HepG2 (cell line): ENCODE measurements around the gene OLFM2. TPM values are rescaled to one million over a fixed set of nuclear protein-coding genes. Genes with fewer than 3 reads are reported as not detected.

Experiments used
- ATF1 ChIP-seq: IDR thresholded peaks from 2 replicates; pipeline ENCODE4 v1.6.1; 2016; ENCODE audit warnings: mild to moderate bottlenecking, control low read depth
- CBX5 ChIP-seq: sonication (generic); formaldehyde crosslinking; IDR thresholded peaks from 2 replicates; pipeline ENCODE4 v1.4.0; 2020; ENCODE audit warnings: missing genetic modification reagents, borderline replicate concordance
- CCAR2 ChIP-seq: fragments of 200-400 bp; formaldehyde crosslinking; optimal IDR thresholded peaks from 2 replicates; pipeline ENCODE3; 2018; ENCODE audit warnings: low read depth, mild to moderate bottlenecking, low read length, moderate library complexity
- DRAP1 ChIP-seq: IDR thresholded peaks from 2 replicates; pipeline ENCODE4 v1.6.1; 2016; ENCODE audit warnings: missing genetic modification reagents, missing compliant biosample characterization
- HIC2 ChIP-seq: sonication (generic); formaldehyde crosslinking; IDR thresholded peaks from 2 replicates; pipeline ENCODE4 v1.9.0; 2022; ENCODE audit warnings: low read depth, missing genetic modification reagents
- KDM2A ChIP-seq: sonication (generic); formaldehyde crosslinking; IDR thresholded peaks from 2 replicates; pipeline ENCODE4 v1.4.0; 2020; ENCODE audit warnings: low read depth, missing genetic modification reagents, borderline replicate concordance
- NR2F1 ChIP-seq, 2 experiments: fragments of 450-650 bp in 1 of 2; formaldehyde crosslinking in 1 of 2; IDR thresholded peaks; 2 replicates each; pipeline versions ENCODE4 v1.5.0 to v1.6.1; 2016 to 2020; ENCODE audit warnings: mild to moderate bottlenecking in 1 of 2, missing compliant biosample characterization in 1 of 2, missing genetic modification reagents in 1 of 2, moderate library complexity in 1 of 2
- RAD21 ChIP-seq: fragments of 450-650 bp; formaldehyde crosslinking; IDR thresholded peaks from 2 replicates; pipeline ENCODE4 v1.5.0; 2020; ENCODE audit warnings: mild to moderate bottlenecking
- TSC22D2 ChIP-seq: sonication (generic); formaldehyde crosslinking; IDR thresholded peaks from 2 replicates; pipeline ENCODE4 v1.5.1; 2020; ENCODE audit warnings: missing genetic modification reagents, mild to moderate bottlenecking, borderline replicate concordance
- ZBTB40 ChIP-seq, 2 experiments: fragments of 450-650 bp in 1 of 2; sonication (generic) in 1 of 2; formaldehyde crosslinking in 1 of 2; IDR thresholded peaks; 2 replicates each; pipeline versions ENCODE4 v1.6.1 to v1.8.0; 2016 to 2022; ENCODE audit warnings: antibody characterized with exemption in 1 of 2, mild to moderate bottlenecking in 1 of 2, missing genetic modification reagents in 1 of 2
- ZFP36 ChIP-seq: fragments of 150-350 bp; IDR thresholded peaks from 2 replicates; pipeline ENCODE4 v1.6.1; 2018; ENCODE audit warnings: borderline replicate concordance, low read length, low read depth; ENCODE audit not compliant: partially characterized antibody
- polyA plus RNA-seq, 8 experiments: library from polyadenylated mRNA; depleted of rRNA in 3 of 8; stranded (reverse) in 7 of 8; unstranded in 1 of 8; fragments of >200 nt; fragmentation: Illumina TruSeq in 4 of 8; extraction: Trizol in 4 of 8; gene quantifications; 2 replicates each; pipeline versions ENCODE4 v1.2.1 to v1.2.3, GENCODE V29; 2011 to 2016; ENCODE audit warnings: low read depth in 4 of 8, missing spikeins in 1 of 8, mixed read lengths in 1 of 8; ENCODE audit not compliant: insufficient read depth in 1 of 8
- total RNA-seq, 5 experiments: library from RNA; depleted of rRNA; stranded (reverse); fragments of >200 nt; fragmentation: Illumina TruSeq; extraction: Trizol; gene quantifications; 2 replicates each; pipeline ENCODE4 v1.2.3, GENCODE V29; 2016; ENCODE audit warnings: low read depth in 1 of 5
- TF ChIP-seq, protein P1 (sequence below): sonication (generic); formaldehyde crosslinking; IDR thresholded peaks from 2 replicates; pipeline ENCODE4 v1.4.0; 2020; ENCODE audit warnings: missing genetic modification reagents
- TF ChIP-seq, protein P2 (sequence below): sonication (generic); formaldehyde crosslinking; IDR thresholded peaks from 2 replicates; pipeline ENCODE4 v1.8.0; 2022; ENCODE audit warnings: missing genetic modification reagents, mild to moderate bottlenecking, borderline replicate concordance

Gene OLFM2
- total and polyA plus RNA-seq, 2 of the 13 experiments (the other 11 are each of a cell fraction or from before 2014, with no cell fraction given) = 0.20 to 0.51 TPM

DNA sequence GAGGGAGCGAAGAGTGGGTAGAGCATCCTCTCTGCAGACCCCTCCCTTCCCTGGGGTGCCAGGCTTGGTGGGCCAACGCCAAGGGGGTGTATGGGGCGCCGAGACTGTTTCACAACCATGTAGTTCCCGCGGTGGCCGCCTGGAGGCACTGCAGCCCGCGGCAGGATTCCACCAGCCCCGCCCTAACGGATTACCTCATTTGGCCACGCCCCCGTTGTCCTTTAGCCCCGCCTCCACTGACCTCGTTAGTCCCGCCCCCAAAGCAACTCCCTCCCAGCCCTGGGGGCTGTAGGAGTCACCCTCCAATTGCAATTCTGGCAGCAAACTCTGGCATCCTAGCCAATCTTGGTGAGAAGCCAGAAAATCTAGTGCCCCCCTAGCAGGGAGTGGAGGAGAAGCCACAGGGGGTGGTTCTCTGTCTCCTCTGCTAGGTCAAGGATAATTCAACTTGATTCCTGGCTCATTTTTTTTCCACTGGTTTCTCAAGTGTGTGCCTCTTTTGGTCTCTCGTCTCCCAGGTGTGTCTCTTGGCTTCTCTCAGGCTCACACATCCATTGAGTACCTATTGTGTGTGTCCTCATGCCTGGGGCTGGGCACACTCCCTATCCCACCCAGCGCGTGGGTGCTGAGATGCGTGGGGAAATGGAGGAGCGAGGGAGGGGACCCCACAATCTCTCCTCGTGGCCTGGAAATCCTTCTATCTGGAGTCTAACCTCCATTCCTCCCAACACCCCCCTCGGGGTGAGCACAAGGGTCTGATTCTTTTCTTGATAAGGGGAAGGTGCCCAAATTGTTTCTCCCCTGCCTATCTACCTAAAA lies 2.0 kb downstream of the OLFM2 start (continued):
- TF ChIP-seq, protein P1, sequence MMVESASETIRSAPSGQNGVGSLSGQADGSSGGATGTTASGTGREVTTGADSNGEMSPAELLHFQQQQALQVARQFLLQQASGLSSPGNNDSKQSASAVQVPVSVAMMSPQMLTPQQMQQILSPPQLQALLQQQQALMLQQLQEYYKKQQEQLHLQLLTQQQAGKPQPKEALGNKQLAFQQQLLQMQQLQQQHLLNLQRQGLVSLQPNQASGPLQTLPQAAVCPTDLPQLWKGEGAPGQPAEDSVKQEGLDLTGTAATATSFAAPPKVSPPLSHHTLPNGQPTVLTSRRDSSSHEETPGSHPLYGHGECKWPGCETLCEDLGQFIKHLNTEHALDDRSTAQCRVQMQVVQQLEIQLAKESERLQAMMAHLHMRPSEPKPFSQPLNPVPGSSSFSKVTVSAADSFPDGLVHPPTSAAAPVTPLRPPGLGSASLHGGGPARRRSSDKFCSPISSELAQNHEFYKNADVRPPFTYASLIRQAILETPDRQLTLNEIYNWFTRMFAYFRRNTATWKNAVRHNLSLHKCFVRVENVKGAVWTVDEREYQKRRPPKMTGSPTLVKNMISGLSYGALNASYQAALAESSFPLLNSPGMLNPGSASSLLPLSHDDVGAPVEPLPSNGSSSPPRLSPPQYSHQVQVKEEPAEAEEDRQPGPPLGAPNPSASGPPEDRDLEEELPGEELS (CRISPR knock-in tag) = 0 out of 2 replicates have a peak, but pooled peaks have one; percentile 22
- TF ChIP-seq KDM2A (CRISPR knock-in tag) (no peak), RAD21 (CRISPR knock-in tag) (peak; percentile 94), ZBTB40 (IDR thresholded peaks at IDR 0.05) (no peak), ZBTB40 (CRISPR knock-in tag; IDR thresholded peaks at IDR 0.05) (no peak), HIC2 (CRISPR knock-in tag) (no peak), DRAP1 (CRISPR knock-in tag) (no peak), NR2F1 (CRISPR knock-in tag; IDR thresholded peaks at IDR 0.05) (no peak), CBX5 (CRISPR knock-in tag) (no peak), ATF1 (CRISPR knock-in tag) (no peak), TSC22D2 (no peak), CCAR2 (no peak), ZFP36 (no peak)
- TF ChIP-seq, protein P2, sequence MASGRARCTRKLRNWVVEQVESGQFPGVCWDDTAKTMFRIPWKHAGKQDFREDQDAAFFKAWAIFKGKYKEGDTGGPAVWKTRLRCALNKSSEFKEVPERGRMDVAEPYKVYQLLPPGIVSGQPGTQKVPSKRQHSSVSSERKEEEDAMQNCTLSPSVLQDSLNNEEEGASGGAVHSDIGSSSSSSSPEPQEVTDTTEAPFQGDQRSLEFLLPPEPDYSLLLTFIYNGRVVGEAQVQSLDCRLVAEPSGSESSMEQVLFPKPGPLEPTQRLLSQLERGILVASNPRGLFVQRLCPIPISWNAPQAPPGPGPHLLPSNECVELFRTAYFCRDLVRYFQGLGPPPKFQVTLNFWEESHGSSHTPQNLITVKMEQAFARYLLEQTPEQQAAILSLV = no peak
